Measurements from ENCODE around the gene CDH26. TPM values are rescaled to one million over a fixed set of nuclear protein-coding genes. Genes with fewer than 3 reads are reported as not detected.

Gene CDH26
- total RNA-seq, 1 experiment from 2014 or later: 1.0 TPM

- TF ChIP-seq CDX4 (CRISPR knock-in tag; IDR thresholded peaks at IDR 0.05; ENCODE audit: borderline replicate concordance): no peak
Measured at GRCh38 chr20:60054716-60055634, 96.8 kb downstream of the CDH26 start (continued).

- no peak for TF ChIP-seq ARID4B (CRISPR knock-in tag; IDR thresholded peaks at IDR 0.05; ENCODE audit: borderline replicate concordance)
- TF ChIP-seq GABPB1 (CRISPR knock-in tag; IDR thresholded peaks at IDR 0.05): no peak
- no peak for TF ChIP-seq ZNF232 (CRISPR knock-in tag; IDR thresholded peaks at IDR 0.05)
- TF ChIP-seq RORB (CRISPR knock-in tag; IDR thresholded peaks at IDR 0.05): no peak
- no peak for TF ChIP-seq NR1H2 (CRISPR knock-in tag; IDR thresholded peaks at IDR 0.05)
- no peak for TF ChIP-seq E2F4 (CRISPR knock-in tag; IDR thresholded peaks at IDR 0.05; ENCODE audit: borderline replicate concordance, low read depth)
- no peak for TF ChIP-seq MXD4 (CRISPR knock-in tag; IDR thresholded peaks at IDR 0.05; ENCODE audit: borderline replicate concordance)
- no peak for TF ChIP-seq CTCF (IDR thresholded peaks at IDR 0.05)
- H3K9me3 Mint-ChIP-seq: peaks cover 3% of the 10 kb centered on the region
- no peak overlapping the region for H3K4me3 Mint-ChIP-seq
- H3K27me3 Mint-ChIP-seq (ENCODE audit: low read depth): peaks cover 6% of the 10 kb centered on the region; the same call in 1 of the 2 replicates
- ATAC-seq (no peak), DNase-seq (ENCODE audit: low spot score) (no peak)
- CTCF ChIA-PET: no interaction called here
- H3K4me1 Mint-ChIP-seq: peaks cover 13% of the 10 kb centered on the region
- POLR2A ChIA-PET: interaction anchor here (0.6 kb wide), 1 partner anchor 1102 kb away, joined by 3 read pairs; no protein-coding TSS in a partner anchor
- no peaks in the 10 kb centered on the region for H3K36me3 Mint-ChIP-seq
- no peak overlapping the region for H3K27ac Mint-ChIP-seq
Measured at GRCh38 chr20:60055740-60056139, 97.5 kb downstream of the CDH26 start.

GRCh38 chr20:60056407-60057122, 98.3 kb downstream of the CDH26 start:
- ATAC-seq: no peak
- POLR2A ChIA-PET: interaction anchor here (0.6 kb wide), 1 partner anchor 1101 kb away, joined by 3 read pairs; no protein-coding TSS in a partner anchor
- no peak for TF ChIP-seq ZNF219 (CRISPR knock-in tag; IDR thresholded peaks at IDR 0.05; ENCODE audit: borderline replicate concordance)
- TF ChIP-seq ZBTB21 (CRISPR knock-in tag; IDR thresholded peaks at IDR 0.05; ENCODE audit: borderline replicate concordance): no peak
- no peak for TF ChIP-seq HMGXB4 (CRISPR knock-in tag; IDR thresholded peaks at IDR 0.05)
- no peak for TF ChIP-seq CREM (CRISPR knock-in tag; IDR thresholded peaks at IDR 0.05)
- TF ChIP-seq ZNF512 (CRISPR knock-in tag; IDR thresholded peaks at IDR 0.05; ENCODE audit: borderline replicate concordance): no peak
- TF ChIP-seq PRRX2 (CRISPR knock-in tag; IDR thresholded peaks at IDR 0.05): no peak

More at GRCh38 chr20:60056407-60057122, 98.3 kb downstream of the CDH26 start:
- H3K36me3 Mint-ChIP-seq: no peaks in the 10 kb centered on the region
- H3K27ac Mint-ChIP-seq: no peak overlapping the region
- peaks cover 9% of the 10 kb centered on the region for H3K27me3 Mint-ChIP-seq (ENCODE audit: low read depth)
- H3K4me1 Mint-ChIP-seq: peaks cover 13% of the 10 kb centered on the region
- DNase-seq (ENCODE audit: low spot score): no peak
- CTCF ChIA-PET: interaction anchor here (0.9 to 3.2 kb wide), 25 partner anchors 20 to 397 kb away, joined by 3 to 28 read pairs (median 7); partner anchors contain the start of genes FAM217B and SYCP2
- peaks cover 3% of the 10 kb centered on the region for H3K9me3 Mint-ChIP-seq
- no peak overlapping the region for H3K4me3 Mint-ChIP-seq

Data from WTC11 (cell line).